Bronchial epithelial cell (primary cell): ENCODE results near the gene TMEM208. TPM values are rescaled to one million over a fixed set of nuclear protein-coding genes. Genes with fewer than 3 reads are reported as not detected.

Experiments
- DNase-seq: peaks from one replicate; pipeline ENCODE4 v3.0.0-alpha.2; 2010; ENCODE audit warnings: low read depth
- FAIRE-seq: peaks from 2 replicates; lab custom pipeline; 2011; peaks lifted over from hg19 to GRCh38; lab: Jason Lieb, UNC
- H3K27me3 ChIP-seq: 2 replicates; pipeline ENCODE4 v1.5.1; 2011; ENCODE audit warnings: low read length; ENCODE audit not compliant: control insufficient read depth, insufficient read depth
- H3K36me3 ChIP-seq: 2 replicates; pipeline ENCODE4 v1.5.1; 2011; ENCODE audit warnings: low read length; ENCODE audit not compliant: control insufficient read depth, insufficient read depth
- H3K4me3 ChIP-seq: 2 replicates; pipeline ENCODE4 v1.5.1; 2011; ENCODE audit warnings: mild to moderate bottlenecking, low read depth, low read length, control low read depth
- total RNA-seq: library from RNA; depleted of rRNA; stranded (reverse); fragments of >200 nt; gene quantifications from 2 replicates; pipeline ENCODE4 v1.2.1, GENCODE V29; 2014
- TF ChIP-seq, protein P1 (sequence below): IDR thresholded peaks from 2 replicates; pipeline ENCODE4 v1.5.1; 2011; ENCODE audit warnings: mild to moderate bottlenecking, moderate library complexity, low read length, control low read depth, inconsistent platforms; ENCODE audit not compliant: insufficient read depth, severe bottlenecking

The TMEM208 gene
- total RNA-seq, 1 donor from 2014 or later, result 56.9 TPM

- DNase-seq (peak; percentile 66), FAIRE-seq (no peak)
- H3K4me3 ChIP-seq, result peak within 1 kb of the TSS; percentile 61
- no peaks in the 10 kb centered on the region for H3K27me3 ChIP-seq
- TF ChIP-seq, protein P1, sequence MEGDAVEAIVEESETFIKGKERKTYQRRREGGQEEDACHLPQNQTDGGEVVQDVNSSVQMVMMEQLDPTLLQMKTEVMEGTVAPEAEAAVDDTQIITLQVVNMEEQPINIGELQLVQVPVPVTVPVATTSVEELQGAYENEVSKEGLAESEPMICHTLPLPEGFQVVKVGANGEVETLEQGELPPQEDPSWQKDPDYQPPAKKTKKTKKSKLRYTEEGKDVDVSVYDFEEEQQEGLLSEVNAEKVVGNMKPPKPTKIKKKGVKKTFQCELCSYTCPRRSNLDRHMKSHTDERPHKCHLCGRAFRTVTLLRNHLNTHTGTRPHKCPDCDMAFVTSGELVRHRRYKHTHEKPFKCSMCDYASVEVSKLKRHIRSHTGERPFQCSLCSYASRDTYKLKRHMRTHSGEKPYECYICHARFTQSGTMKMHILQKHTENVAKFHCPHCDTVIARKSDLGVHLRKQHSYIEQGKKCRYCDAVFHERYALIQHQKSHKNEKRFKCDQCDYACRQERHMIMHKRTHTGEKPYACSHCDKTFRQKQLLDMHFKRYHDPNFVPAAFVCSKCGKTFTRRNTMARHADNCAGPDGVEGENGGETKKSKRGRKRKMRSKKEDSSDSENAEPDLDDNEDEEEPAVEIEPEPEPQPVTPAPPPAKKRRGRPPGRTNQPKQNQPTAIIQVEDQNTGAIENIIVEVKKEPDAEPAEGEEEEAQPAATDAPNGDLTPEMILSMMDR, result peak; percentile 96
- peaks cover 56% of the 10 kb centered on the region for H3K36me3 ChIP-seq
Measured at GRCh38 chr16:67199011-67199807, 27.7 kb upstream of the TMEM208 start, which contains the start of gene ELMO3. Gene ELMO3, plus strand, starts transcription at chr16:67199131. Its CDS starts 196 bp downstream, at chr16:67199327.

DNA sequence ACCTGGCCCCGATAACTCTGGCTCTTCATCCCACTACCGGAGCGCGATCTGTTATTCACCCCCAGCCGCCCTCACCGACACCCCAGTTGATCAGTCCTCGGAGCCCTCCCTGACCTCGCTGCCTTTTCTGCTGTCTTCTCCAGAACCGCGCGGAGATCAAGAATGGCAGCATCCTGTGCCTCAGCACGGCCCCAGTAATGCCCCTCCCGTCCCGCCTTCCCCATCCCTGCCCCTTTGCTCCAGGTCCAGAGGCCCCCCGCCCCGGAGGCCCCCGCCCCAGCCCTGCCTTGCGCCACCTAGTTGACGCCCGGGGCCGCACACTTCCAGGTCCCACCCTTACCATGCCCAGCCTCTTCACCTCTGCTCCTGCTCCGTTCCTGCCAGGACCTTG, 27.1 kb upstream of the TMEM208 start:
- no peak for DNase-seq
- TF ChIP-seq, protein P1, result peak; percentile 40
- Histone ChIP-seq H3K27me3 (no peaks in the 10 kb centered on the region), H3K4me3 (peak overlapping the region; percentile 61), H3K36me3 (peaks cover 51% of the 10 kb centered on the region)
- FAIRE-seq, result no peak

DNA sequence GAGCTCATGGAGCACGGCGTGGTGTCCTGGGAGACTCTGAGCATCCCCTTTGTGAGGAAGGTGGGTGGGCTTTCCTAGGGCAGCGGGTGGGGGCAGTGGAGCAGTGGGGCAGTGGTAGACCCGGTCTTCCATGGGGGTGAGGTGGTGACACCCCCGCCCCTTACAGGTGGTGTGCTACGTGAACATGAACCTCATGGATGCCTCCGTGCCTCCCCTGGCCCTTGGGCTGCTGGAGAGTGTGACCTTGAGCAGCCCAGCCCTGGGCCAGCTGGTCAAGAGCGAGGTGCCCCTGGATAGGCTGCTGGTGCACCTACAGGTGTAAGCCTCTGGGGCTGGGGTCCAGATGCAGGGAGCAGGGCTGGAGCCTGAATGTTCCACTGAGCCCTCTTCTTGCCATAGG, 26.4 kb upstream of the TMEM208 start:
- Histone ChIP-seq H3K4me3 (peak overlapping the region; percentile 61), H3K36me3 (peaks cover 45% of the 10 kb centered on the region), H3K27me3 (no peaks in the 10 kb centered on the region)
- DNase-seq (no peak), FAIRE-seq (no peak)
- TF ChIP-seq, protein P1, result no peak

DNA sequence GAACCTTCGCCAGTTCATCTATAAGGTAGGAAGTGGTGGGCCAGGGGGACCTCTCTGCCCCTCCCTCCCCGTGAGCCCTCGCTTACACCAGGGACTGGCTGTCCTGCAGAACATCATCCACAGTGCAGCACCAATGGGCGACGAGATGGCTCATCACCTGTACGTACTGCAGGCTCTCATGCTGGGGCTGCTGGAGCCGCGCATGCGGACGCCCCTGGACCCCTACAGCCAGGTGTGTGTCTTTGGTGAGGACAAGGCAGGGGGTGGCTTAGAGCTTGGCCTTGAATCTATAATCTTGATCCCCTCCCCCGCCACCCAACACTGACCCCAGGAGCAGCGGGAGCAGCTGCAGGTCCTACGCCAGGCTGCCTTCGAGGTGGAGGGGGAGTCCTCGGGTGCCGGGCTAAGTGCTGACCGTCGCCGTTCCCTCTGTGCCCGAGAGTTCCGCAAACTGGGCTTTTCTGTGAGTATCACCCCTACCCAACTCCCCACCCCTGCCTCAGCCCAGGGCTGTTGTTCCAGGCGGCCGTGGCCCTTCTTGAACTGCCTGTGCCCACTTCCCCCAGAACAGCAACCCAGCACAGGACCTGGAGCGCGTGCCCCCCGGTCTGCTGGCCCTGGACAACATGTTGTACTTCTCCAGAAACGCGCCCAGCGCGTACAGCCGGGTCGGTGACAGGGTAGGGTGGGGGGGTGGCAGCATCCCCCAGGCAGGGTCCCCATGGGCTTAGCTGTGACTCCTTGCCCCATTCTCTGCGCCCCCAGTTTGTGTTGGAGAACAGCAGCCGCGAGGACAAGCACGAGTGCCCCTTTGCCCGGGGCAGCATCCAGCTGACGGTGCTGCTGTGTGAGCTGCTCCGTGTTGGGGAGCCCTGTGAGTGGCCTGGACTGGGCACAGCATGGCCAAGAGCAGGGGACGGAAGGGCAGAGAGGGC, 25.3 kb upstream of the TMEM208 start:
- TF ChIP-seq, protein P1, result no peak
- FAIRE-seq (no peak), DNase-seq (no peak)
- Histone ChIP-seq H3K27me3 (no peaks in the 10 kb centered on the region), H3K4me3 (no peak overlapping the region), H3K36me3 (peaks cover 36% of the 10 kb centered on the region)

DNA sequence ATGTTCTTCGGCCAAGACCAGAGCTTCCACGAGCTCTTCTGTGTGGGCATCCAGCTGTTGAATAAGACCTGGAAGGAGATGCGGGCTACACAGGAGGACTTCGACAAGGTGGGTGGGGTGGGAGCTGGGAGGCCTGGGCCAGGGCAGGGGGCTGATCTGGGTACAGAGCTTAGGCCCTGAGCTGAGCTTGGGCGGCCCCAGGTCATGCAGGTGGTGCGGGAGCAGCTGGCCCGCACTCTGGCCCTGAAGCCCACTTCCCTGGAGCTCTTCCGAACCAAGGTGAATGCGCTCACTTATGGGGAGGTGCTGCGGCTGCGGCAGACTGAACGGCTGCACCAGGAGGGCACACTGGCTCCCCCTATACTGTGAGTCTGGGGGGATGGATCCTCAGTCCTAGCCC, 24.5 kb upstream of the TMEM208 start:
- H3K4me3 ChIP-seq, result no peak overlapping the region
- H3K27me3 ChIP-seq, result no peaks in the 10 kb centered on the region
- FAIRE-seq, result no peak
- TF ChIP-seq, protein P1, result no peak
- DNase-seq, result no peak
- peaks cover 33% of the 10 kb centered on the region for H3K36me3 ChIP-seq
